ENCODE data around the gene CSTF2T.
"Not testable (repeated sequence)": the region's sequence is repeated elsewhere in the genome, so short reads cannot be mapped to it uniquely, and the experiment has no call there.

The CSTF2T gene

DNA sequence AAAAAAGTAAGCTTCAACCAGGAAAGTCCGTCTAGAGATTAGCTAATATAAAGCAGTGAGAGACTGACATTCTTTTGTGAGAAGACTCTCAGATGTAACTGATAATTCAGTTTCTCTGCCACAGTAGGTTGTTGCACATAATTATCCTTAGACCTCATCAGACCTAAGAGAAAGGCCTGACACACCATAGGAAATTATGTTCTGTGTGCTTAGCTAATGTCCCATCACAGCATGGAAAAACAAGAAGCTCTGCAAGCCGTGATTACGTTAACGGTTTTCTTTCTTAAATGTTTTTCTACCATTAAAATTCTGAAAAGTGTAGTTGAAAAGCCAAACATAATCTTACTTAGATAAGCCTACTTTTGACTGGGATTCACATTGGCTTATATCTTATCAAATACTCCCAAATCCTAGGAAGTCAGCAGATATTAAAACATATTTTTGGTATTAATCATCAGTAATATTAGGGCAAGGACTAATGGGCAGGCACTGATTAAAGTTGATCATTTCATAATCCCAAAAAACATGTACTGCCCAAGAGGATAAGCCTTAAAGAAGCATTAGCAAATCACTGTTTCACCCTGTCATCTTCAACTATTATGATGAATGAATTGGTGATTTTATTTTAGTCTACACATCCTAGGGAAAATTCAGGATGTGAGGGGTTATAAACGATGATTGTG lies 5.2 kb downstream of the CSTF2T start:
- no peak for DNase-seq

DNA sequence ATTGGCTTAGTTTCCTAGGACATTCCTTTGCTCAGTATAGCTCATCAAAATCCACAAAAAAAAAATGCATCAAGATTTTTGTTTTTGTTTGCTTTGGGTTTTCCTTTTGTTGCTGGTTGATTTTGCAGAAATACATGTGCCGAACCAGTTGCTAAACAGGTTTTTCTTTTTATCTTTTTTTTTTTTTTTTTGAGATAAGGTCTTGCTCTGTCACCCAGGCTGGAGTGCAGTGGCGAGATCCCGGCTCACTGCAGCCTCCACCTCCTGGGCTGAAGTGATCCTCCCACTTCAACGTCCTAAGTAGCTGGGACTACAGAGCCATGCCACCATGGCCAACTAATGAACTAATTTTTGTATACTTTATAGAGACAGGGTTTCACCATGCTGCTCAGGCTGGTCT lies 8.3 kb downstream of the CSTF2T start:
- DNase-seq = no peak

DNA sequence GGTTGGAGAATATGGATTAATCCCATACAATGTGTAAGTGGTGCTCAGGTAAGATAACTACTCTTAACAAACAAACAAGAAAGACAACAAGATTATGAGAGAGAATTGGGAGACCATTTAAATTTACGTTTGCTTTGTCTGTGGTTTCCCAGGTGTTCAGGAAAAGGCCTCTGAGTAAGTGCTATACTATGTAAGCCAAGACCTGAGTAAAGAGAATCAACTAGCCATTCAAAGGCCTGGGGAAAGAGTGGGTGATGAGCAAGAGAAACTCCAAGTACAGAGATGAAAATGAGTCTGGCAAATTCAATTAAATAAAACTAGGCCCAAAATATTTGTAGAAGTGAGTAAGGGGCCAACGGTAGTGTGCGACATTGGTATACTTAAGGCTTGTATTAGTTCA lies 9.9 kb downstream of the CSTF2T start:
- no peak for DNase-seq

DNA sequence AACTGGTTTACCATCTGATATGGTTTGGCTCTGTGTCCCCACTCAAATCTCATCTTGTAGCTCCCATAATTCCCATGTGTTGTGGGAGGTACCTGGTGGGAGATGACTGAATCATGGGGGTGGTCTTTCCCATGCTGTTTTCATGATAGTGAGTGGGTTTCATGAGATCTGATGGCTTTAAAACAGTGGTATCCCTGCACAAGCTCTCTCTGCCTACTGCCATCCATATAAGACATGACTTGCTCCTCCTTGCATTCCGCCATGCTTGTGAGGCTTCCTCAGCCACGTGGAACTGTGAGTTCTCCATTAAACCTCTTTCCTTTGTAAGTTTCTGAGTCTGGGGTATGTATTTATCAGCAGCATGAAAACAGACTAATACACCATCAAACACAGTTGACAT lies 10.6 kb downstream of the CSTF2T start:
- DNase-seq = not testable (repeated sequence)

DNA sequence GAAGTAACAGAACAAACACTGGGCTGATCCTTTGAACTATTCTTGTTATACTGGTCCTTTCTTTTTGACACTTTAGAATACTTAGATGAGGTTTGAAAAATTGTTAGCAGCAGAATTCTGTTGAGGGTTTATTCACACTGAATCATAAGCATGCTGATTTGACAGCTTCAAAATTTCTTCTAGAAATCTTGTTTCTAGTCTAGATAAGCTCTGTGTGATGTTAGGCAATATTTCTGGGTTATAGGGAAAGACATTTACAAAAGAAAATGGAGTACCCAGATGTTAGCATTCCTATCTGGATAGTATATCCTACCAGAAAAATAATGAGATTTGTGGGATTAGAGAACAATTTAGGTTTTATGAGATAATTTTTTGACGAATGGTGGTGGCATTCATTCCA lies 12.1 kb downstream of the CSTF2T start:
- DNase-seq = no peak

DNA sequence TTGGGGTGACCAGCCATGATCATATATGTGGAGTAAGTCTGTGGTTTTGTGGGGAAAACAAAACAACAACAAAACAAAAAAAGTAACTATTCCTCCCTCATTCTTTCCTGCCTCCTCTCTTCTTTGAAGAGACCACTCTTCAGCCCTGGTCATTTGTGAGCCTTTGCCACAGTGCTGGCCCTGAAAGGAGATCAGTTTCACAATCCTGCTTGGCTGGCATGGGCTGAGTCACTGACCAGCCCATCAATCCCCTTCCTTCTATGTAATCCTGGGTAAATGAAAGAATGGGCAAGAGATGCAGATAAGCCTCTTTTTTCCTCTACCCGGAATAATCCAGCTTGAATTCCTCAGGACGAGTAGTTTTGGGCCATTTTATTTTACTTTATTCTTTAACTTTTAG lies 13.6 kb downstream of the CSTF2T start:
- no peak for DNase-seq

DNA sequence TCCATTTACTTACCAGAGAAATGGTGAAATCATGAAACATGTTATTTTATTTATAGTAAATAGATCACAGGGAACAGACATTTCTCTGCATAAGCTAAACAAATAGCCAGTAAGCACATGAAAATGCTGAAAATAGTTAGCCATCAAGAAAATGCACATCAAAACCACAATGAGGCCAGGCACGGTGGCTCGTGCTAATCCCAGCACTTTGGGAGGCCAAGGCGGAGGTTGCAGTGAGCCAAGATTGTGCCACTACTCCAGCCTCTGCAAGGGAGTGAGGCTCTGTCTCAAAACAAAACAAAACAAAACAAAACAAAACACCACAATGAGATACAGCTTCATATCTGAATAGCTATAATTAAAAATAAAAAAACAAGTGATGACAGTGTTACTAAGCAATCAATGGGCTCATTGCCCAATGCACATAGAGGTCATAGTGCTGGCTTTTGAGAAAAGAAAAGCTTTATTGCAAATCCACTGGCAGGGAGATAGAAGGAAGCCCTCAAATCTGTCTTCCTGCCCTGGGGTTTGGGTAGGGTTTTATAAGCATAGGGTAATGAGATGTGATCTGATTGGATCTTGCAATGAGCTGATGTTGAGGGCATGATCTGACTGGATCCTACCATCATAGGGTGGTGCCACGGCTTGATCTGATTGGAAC lies 16.2 kb downstream of the CSTF2T start:
- DNase-seq = no peak

DNA sequence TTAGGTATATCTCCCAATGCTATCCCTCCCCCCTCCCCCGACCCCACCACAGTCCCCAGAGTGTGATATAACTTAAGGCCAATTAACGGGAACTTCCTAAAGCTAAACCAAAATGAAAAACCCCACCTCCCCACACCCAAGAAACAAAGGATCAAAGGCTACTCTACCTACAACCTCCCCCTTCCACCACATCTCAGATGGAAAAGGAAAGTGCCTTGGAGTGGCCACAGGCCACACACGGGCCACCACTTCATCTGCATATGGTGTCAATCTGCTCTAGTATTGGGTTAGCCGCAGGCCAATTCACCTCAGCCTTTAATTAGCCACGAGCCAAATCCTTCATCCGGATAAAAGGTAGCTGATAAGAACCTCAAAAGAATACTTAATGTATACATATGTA lies 19.6 kb downstream of the CSTF2T start:
- no peak for DNase-seq

DNA sequence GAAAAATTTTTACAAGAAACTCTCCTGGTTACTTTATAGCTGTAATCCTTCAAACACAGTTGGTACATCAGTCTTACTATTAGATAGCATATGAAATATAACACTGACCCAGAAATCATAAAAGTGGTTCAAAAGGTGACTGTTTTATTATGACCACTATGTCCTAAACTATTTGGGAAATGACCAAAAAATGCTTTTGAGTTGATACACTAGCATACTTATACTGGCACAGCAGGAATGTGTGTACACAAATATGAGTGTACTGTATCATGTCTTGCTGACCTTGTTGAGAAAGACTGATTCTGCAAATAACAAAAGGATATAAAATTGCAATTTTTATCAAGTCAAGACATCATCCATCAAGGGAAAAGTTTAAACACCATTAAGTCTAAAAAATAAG lies 24.3 kb downstream of the CSTF2T start:
- DNase-seq = no peak

DNA sequence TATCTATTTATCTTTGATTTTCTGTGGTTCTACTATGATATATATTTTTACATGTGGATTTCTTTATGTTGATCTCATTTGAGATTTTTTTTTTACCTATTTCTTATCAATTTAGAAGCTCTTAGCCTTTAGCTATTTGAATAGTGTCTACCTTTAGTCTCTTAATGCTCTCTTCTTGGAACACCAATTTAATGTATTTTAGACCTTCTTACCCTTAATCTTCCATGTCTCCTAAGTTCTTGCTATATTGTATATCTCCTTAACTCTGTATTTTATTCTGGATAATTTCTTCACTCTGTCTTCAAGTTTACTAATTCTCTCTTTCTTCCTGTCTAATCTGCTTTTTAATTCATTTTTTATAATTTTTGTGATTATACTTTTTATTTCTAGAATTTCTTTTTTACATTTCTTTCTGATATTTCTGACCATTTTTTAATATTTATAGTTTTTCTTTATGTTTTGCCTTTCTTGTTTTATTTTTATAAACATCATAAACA lies 27.3 kb downstream of the CSTF2T start:
- DNase-seq = no peak

DNA sequence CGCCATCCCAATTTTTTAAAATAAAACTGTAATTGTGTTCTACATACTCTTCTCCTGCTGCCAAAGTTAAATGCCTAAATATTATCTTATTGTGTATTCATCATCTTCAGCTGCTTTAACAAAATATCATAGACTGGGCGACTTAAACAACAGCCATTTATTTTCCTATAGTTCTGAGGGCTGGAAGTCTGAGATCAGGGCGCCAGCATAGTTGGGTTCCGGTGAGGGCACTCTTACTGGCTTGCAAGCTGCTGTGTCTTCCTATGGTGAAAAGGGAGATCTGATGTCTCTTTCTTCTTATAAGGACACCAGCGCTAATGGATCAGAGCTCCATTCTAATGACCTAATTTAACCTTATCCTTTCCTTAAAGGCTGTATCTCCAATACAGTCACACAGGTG lies 30.4 kb downstream of the CSTF2T start:
- DNase-seq = no peak

DNA sequence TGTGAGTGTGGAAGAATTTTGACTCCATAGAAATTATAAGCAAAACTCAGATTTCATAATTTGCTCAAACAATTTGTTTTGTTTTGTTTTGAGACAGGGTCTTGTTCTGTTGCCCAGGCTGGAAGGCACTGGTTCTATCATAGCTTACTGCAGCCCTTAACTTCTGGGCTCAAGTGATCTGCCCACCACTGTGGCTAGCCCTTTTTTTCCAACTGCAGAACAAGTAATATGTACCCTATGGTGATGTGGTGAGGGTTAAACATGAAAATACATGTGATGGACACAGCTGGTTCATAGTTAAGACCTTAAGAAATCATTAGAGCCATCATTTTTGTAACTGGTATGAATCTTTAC lies 31.1 kb downstream of the CSTF2T start:
- no peak for DNase-seq

DNA sequence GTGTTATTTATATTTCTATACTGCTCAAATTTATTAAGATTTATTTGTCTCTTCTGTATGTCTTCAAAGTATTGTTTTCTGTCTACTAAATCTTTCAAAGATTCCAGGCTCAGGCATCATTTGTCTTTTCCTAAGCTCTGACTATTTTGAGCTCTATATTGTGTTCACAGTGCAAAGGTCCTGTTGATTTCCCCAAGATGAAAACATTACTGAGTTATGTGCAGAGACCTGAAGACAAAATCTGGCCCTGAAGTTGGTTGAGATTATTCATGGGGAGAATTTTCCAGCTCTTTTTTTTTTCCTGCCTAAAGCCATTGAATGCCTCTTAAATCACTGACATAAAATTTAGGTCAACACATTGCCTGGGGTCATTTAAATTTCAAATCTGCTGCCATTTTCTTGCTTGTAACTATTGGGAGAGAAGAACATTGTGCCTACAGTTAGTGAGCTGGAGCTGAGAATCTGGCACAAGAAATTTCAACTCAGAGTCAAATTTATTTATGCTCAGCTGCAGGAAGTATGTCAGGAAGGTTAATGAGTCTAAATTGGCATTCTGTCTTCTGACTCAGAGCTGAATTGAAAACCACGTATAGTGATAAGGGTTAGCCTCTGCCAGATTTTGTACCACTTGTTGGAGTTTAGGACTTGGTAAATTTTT lies 31.6 kb downstream of the CSTF2T start:
- DNase-seq = no peak

DNA sequence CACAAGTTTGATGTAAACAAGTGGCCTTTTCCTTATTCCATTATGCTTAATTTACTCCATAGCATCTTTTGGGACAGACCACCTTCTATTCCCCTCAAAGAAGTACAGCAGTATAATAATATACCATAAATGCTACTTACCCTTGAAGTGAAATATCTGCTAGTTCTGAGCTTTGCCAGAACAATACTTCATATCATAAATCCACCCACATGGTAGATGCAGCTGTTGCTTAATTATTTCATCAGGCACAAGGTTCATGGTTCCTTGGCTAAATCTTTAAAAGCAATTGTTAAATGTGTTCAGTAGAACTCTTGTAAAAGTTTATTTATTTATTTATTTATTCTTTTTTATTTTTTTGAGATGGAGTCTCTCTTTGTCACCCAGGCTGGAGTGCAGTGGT lies 32.9 kb downstream of the CSTF2T start:
- DNase-seq = no peak

DNA sequence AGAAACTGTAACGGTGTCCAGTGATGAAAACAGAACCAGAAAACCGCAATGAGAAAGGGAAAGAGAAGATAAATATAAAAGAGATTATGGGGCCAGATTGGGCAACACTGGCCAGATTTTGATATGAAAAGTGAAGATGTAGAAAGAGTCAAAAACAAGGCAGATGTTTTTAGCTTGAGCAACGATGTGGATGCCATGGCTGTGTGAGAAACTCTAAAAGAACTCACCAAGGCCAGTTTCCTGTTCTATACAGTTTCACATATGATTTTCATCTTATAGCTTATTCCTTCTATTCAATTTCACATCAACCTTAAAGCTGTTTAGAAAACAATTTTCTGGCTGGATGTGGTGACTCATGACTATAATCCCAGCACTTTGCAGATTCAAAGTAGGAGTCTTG lies 36.3 kb downstream of the CSTF2T start:
- DNase-seq = no peak

DNA sequence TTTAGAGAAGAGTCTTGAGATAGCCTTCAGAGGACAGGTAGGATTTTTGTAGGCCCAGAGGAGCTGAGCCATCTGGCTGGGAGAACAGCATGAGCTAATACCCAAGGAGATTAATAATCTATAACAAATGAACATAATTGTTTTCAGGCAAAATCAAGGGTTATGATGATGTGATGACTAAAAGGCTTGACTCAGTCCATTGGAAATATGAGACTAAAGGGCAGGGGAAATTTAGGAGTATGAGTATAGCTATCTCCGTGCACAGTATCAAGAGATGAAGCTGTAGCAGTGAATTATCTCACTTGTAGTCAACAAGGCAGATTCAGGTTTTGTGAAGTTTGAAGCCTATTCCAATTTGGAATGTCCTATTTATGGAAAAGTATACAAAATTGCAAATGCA lies 40.1 kb downstream of the CSTF2T start:
- no peak for DNase-seq

DNA sequence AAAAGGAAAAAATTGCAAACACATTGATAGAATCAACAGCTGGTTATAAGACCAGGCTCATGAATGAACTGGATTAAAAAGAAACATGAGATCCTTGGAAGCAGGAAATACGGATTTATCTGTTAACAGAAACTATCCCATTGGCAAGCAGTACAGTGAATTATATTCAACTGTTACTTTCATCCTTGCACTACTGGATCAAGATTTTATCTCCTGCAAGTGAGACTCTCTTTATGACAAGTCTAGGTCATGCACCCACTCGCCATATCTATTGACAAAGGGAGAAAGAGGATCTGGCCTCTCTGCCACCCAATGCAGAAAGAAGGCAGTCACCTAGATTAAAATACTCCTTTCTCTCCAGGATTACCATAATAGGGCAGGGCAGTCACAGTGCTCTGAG lies 41.4 kb downstream of the CSTF2T start:
- DNase-seq = no peak

DNA sequence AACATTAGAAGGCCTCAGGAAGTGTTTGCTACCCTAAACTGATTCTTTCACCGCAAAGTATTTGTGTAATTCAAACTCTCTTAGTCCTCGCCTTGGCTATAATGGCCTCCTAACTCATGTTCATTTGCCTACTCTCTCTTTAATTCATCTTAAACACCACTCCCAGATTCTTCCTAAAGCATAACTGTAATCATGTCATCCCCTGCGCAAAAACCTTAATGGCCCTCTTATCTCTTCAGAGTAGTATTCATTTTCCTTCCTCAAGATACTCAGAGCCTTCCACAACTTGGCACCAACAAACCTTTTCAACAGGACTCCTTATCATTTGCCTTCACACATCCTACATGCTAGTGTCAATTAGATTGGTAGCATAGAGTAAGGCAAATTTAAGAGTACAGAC lies 42.9 kb downstream of the CSTF2T start:
- DNase-seq = no peak

DNA sequence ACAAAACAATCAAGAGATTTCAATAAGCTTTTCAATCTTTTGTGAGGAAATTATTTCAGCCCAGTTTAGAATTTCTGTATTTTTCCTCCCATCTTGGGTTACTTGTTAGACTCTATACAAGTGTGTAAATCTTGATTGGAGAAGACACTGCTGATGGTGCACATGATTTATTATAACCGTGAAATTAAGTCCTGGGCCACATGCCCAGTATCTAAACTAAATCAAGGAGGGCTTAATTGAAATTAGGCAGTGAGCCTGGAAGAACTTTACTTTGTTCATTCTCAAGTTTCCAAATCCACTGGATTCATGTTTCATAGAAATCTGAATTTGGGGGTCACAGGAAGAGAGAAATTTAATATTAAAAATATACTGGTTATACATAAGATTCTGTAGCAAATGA lies 44.5 kb downstream of the CSTF2T start:
- DNase-seq = no peak

DNA sequence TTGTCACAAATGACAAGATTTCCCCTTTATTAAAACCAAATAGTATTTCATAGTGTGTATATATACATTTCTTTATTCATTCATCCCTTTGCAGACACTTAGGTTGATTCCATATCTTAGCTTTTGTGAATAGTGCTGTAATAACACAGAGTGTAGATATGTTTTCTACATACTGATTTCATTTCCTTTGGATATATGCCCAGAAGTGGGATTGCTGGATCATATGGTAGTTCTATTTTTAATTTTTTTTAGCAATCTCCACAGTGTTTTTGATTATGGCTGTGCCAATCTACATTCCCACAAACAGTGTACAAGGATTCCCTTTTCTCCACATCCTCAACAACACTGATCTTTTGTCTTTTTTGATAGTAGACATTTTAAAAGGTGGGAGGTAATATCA lies 46.4 kb downstream of the CSTF2T start:
- DNase-seq = no peak

DNA sequence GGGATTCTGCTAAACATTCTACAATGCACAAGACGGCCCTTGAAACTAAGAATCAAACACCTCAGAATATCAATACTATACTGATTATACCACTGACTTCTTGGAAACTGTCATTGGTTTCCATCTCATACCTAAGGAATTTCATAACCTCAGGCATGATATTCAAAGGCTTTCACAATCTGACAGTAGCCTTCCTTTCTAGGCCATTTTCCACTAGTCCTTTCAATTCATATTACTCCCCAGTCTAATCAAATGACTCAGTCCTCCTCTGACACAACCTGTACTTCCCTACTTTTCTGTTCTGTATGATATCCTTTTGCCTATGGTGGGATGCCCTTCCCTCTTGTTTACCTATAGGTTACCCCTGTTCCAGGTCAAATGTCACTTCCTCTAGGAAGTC lies 48.3 kb downstream of the CSTF2T start:
- DNase-seq = no peak

DNA sequence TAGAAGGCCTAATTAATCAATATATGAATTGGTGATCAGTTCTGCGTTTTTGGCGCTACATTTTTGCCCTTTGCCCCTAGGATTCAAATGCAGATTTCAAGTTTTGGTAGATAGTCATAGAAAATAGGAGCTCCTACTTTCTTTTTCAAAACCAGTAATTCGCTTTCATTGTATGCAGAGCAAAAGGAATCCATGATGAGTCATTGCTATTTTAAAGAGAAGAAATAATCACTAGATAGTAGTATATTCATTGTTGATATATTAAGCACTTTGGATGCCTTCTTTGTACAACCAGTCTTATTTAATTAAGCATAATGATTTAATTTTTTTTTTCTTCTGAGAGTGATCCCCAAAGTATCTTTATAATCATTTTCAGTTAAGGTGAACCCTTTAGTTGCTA lies 50.3 kb downstream of the CSTF2T start:
- no peak for DNase-seq
